Measurements from ENCODE around the gene SIGLEC9. TPM values are rescaled to one million over a fixed set of nuclear protein-coding genes. Genes with fewer than 3 reads are reported as not detected.

SIGLEC9 gene
- total and polyA plus RNA-seq, 2 of the 8 experiments (the other 6 are each of a cell fraction or from before 2014, with no cell fraction given) = not detected

DNA sequence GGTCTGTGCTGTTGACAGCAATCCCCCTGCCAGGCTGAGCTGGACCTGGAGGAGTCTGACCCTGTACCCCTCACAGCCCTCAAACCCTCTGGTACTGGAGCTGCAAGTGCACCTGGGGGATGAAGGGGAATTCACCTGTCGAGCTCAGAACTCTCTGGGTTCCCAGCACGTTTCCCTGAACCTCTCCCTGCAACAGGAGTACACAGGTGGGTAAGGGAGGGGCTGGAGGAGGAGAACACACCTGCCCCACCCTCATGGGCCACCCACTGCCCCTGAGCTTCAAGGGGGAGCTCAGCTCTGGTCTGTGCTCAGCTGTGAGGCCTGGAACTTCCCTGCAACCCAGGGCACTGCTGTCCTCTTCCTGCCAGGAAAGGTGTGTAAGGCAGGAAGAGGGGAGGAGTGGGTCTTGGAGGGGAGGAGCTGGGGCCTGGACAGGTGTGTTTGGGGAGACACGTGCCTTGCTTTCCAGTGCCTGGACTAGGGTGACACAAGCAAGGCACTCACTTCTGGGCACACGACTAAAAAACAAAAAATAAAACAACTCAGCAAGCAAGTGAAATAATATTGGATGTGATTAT, 21.3 kb downstream of the SIGLEC9 start (continued):
- TF ChIP-seq JUND (IDR thresholded peaks at IDR 0.05; ENCODE audit: low read length) (no peak), TAF7 (optimal IDR thresholded peaks at IDR 0.05; ENCODE audit: borderline replicate concordance, low read depth, low read length) (no peak), GABPA (IDR thresholded peaks at IDR 0.05; ENCODE audit: borderline replicate concordance, insufficient read depth, low read length) (no peak), EP300 (IDR thresholded peaks at IDR 0.05; ENCODE audit: borderline replicate concordance in 1 of 2, low read depth in 2 of 2, low read length in 2 of 2) (no peak)

Data from H1 (cell line).